ENCODE data around the gene KRTAP4-4.
"Not testable (repeated sequence)": the region's sequence is repeated elsewhere in the genome, so short reads cannot be mapped to it uniquely, and the experiment has no call there.

The KRTAP4-4 gene

DNA sequence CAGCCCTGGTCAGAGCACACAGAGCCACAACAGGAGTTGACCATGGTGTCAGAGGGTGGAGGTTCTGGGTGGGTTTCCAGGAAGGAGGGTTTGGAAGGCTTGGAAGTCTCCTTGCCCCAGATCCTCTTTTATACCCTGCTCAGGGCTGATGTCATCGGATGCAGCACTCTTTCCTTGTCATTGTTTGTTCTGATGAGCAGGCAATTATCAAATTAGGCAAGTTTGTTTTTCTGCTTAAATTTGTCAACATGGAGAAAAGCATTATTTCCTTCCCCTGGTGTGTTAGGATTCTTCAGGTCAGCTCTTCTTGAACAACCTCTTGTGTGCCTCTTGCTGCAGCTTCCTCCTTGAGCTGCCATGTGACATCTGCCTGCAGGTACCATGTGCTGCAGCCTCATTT is at the start of gene KRTAP4-4:
Gene KRTAP4-4 (minus strand): TSS at position 101 of the 400 bp plus-strand sequence. CDS start 57 bp downstream, at position 44.
- DNase-seq (ENCODE audit: insufficient read length, low spot score) (no peak), FAIRE-seq (no peak)
- no peak for TF ChIP-seq POLR2A (IDR thresholded peaks at IDR 0.05; ENCODE audit: low read depth, low read length)

DNA sequence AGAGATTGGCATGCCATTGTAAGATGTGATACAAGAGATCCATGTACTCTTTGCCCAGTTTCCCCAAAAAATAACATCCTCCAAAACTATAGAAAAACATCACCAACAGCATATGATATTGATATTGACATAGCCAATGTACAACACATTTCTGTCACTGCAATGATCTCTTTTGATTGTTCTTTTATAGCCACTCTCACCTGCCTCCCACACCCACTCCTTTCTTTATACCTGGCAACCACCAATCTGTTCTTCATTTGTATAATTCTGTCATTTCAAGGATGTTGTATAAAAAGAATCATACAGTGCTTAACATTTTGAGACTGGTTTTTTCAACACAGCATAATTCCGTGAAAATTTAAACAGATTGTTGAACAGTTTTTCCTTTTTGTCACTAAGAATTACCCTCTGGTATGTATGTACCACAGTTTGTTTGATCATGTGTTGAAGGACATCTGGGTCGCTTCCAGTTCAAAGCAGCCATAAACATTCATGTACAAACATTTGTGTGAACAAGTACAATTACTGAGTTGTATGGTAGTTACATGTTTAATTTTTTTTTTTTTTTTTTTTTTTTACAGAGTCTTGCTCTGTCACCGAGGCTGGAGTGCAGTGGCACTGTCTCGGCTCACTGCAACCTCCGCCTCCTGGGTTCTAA is 39.0 kb upstream of the KRTAP4-4 start:
- DNase-seq (ENCODE audit: insufficient read length, low spot score) (no peak), FAIRE-seq (no peak)
- TF ChIP-seq POLR2A (IDR thresholded peaks at IDR 0.05; ENCODE audit: low read depth, low read length) = no peak

DNA sequence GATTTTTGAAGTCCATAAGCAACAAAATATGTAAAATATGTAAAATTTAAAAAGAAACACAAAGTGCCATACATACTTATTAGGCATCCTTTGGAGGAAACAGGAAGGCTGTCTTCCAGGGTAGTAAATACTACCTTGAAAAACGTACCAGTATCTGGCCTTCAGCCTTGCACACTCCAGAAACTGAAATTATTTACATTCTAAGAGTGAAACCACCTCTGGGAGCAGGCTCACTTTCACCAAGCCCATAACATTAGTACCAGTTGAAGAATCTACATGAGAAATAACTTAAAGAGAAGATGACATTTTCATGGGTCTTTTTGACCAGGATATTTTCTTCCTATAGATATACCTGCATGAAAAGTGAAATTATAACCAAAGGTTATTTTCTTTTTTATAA is 35.5 kb upstream of the KRTAP4-4 start:
- FAIRE-seq = no peak
- TF ChIP-seq POLR2A (IDR thresholded peaks at IDR 0.05; ENCODE audit: low read depth, low read length) = no peak
- DNase-seq (ENCODE audit: insufficient read length, low spot score) = no peak

DNA sequence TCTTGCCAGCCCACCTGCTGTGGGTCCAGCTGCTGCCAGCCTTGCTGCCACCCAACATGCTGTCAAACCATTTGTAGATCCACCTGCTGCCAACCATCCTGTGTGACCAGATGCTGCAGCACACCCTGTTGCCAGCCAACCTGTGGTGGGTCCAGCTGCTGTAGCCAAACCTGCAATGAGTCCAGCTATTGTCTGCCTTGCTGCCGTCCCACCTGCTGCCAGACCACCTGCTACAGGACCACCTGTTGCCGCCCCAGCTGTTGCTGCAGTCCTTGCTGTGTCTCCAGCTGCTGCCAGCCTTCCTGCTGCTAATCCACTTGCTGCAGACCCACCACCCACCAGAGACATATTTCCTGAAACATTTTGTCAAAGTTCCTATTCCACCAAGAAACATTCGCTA is 29.8 kb upstream of the KRTAP4-4 start:
- no peak for TF ChIP-seq POLR2A (IDR thresholded peaks at IDR 0.05; ENCODE audit: low read depth, low read length)
- no peak for DNase-seq (ENCODE audit: insufficient read length, low spot score)
- no peak for FAIRE-seq

DNA sequence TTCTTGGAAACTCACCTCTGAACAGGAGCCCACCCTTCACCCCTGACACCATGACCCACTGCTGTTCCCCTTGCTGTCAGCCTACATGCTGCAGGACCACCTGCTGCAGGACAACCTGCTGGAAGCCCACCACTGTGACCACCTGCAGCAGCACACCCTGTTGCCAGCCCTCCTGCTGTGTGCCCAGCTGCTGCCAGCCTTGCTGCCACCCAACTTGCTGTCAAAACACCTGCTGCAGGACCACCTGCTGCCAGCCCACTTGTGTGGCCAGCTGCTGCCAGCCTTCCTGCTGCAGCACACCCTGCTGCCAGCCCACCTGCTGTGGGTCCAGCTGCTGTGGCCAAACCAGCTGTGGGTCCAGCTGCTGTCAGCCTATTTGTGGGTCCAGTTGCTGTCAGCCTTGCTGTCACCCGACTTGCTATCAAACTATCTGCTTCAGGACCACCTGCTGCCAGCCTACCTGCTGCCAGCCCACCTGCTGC is 29.3 kb upstream of the KRTAP4-4 start, which contains the start of gene KRTAP9-1:
Gene KRTAP9-1 (plus strand): TSS at position 51 of the 482 bp plus-strand sequence. CDS start 0 bp downstream, at position 51.
- not testable (repeated sequence) for FAIRE-seq; DNase-seq (ENCODE audit: insufficient read length, low spot score)

DNA sequence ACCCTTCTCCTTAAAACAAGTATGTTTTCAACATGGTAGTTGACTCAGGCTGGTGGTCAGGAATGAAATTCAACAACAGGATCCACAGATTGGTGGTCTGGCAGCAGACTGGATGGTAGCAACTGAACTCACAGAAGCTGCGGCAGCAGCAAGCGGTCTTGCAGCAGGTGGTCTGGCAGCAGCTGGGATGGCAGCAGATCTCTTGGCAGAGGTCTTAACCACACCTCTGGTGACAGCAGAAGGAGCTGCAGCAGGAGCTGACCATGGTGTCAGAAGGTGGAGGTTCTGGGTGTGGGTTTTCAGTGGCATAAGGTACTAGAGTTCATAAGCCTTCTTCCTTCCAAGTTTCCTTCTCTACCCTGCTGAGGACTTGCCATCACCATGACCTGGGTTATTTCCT is 26.3 kb upstream of the KRTAP4-4 start:
- FAIRE-seq (no peak), DNase-seq (ENCODE audit: insufficient read length, low spot score) (no peak)
- TF ChIP-seq POLR2A (IDR thresholded peaks at IDR 0.05; ENCODE audit: low read depth, low read length) = no peak

DNA sequence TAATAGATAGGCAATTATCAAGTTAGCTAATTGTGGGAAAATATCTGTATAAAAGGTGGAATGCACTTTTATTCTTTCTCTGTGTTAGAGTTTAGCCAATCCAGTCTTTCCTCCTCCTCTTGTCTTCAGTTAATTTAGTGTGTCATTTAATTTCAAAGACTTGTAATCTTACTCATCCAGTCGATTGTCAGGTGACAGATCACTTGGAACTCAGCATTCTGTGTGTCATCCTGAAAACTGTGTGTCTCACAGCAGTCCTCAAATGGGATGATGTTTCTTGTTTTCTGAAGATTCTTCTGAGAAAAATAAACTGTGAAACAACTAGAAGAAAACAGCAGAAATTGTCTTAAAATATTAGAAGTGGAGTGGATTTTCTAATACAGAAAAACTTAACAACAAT is 24.5 kb upstream of the KRTAP4-4 start:
- DNase-seq (ENCODE audit: insufficient read length, low spot score) (no peak), FAIRE-seq (no peak)
- no peak for TF ChIP-seq POLR2A (IDR thresholded peaks at IDR 0.05; ENCODE audit: low read depth, low read length)

DNA sequence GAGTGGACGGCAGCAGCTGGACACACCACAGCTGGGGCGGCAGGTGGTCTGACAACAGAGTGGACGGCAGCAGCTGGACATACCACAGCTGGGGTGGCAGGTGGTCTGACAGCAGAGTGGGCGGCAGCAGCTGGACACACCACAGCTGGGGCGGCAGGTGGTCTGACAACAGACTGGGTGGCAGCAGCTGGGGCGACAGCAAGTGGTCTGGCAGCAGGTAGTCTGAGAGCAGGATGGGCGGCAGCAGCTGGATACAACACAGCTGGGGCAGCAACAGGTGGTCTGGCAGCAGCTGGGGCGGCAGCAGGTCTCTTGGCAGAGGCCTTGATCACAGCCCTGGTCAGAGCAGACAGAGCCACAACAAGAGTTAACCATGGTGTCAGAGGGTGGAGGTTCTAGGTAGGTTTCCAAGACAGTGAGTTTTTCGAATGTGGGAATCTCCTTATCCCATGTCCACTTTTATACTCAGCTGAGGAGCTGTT is 24.0 kb upstream of the KRTAP4-4 start, which contains the start of gene KRTAP4-1:
Gene KRTAP4-1 (minus strand): TSS at position 432 of the 482 bp plus-strand sequence. CDS start 57 bp downstream, at position 375.
- no peak for FAIRE-seq
- no peak for TF ChIP-seq POLR2A (IDR thresholded peaks at IDR 0.05; ENCODE audit: low read depth, low read length)
- no peak for DNase-seq (ENCODE audit: insufficient read length, low spot score)

DNA sequence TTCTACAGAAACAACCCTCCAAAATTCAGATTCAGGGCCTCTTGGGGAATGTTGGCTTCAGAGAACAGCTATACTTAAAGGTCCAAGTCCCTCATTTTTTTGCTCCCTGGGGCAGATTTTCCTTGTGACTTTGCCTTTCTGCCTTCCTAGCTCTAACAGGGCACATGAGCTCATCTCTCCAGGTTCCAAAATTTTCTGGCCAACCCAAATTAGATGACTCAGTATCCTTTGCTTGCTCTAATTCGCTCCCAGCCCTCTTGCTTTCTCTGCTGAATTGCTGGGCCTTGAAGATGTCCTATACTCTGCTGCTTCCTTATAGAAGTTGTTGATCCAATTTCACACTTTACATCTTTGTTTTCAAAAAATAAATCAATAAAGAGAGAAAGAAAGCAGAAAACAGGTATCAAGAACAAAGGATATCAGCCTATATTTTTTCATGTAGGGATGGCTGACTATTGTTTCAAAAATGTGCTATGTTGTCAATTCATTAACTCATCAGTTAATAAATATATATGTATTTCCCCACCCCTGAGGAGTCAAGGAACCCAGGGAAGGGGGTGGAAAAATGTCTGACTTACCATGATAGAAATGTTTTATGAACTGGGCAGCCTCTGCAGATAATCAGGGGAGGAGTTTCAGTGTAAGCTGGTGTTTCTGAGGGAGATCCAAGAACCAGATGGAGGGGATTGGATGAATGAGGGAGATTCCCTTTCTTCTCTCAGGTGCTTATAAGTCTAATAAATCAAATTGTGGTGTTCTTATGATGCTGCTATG is 18.5 kb upstream of the KRTAP4-4 start:
- FAIRE-seq (no peak), DNase-seq (ENCODE audit: insufficient read length, low spot score) (no peak)
- no peak for TF ChIP-seq POLR2A (IDR thresholded peaks at IDR 0.05; ENCODE audit: low read depth, low read length)

DNA sequence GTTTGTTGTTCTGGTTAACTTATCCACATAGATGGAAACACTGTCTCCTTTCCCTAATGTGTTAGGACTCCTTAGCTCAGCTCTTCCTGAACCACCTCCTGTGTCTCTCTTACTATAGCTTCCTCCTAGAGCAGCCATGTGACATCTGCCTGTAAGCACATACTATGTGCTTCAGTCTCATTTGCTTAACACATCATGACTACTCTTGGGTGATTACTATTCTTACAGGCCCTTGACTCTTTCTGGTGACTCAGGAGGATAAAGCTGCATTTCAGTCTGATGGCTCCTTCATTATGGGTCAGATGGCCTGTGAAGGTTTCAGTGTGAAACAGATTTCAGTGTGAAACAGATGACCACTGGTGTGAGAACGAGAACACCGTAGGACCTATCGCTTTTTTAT is 17.8 kb upstream of the KRTAP4-4 start:
- no peak for TF ChIP-seq POLR2A (IDR thresholded peaks at IDR 0.05; ENCODE audit: low read depth, low read length)
- peak; percentile 76 for FAIRE-seq

DNA sequence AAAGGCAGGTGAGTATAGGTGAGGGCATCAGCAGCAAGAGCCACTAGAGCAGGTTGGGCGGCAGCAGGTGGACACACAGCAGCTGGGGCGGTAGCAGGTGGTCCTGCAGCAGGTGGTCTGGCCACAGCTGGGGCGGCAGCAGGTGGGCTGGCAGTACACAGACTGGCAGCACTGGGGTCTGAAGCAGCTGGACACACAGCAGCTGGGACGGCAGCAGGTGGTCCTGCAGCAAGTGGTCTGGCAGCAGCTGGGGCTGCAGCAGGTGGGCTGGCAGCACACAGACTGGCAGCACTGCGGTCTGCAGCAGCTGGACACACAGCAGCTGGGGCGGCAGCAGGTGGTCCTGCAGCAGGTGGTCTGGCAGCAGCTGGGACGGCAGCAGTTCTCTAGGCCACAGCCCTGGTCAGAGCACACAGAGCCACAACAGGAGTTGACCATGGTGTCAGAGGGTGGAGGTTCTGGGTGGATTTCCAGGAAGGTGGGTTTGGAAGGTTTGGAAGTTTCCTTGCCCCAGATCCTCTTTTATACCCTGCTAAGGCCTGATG is 17.3 kb upstream of the KRTAP4-4 start, which contains the start of gene KRTAP4-2:
Gene KRTAP4-2 (minus strand): TSS at position 495 of the 545 bp plus-strand sequence. CDS start 57 bp downstream, at position 438.
- FAIRE-seq = no peak
- TF ChIP-seq POLR2A (IDR thresholded peaks at IDR 0.05; ENCODE audit: low read depth, low read length) = no peak
- no peak for DNase-seq (ENCODE audit: insufficient read length, low spot score)

More for the DNA sequence above, 17.8 kb upstream of the KRTAP4-4 start:
- peak; percentile 20 for DNase-seq (ENCODE audit: insufficient read length, low spot score)

DNA sequence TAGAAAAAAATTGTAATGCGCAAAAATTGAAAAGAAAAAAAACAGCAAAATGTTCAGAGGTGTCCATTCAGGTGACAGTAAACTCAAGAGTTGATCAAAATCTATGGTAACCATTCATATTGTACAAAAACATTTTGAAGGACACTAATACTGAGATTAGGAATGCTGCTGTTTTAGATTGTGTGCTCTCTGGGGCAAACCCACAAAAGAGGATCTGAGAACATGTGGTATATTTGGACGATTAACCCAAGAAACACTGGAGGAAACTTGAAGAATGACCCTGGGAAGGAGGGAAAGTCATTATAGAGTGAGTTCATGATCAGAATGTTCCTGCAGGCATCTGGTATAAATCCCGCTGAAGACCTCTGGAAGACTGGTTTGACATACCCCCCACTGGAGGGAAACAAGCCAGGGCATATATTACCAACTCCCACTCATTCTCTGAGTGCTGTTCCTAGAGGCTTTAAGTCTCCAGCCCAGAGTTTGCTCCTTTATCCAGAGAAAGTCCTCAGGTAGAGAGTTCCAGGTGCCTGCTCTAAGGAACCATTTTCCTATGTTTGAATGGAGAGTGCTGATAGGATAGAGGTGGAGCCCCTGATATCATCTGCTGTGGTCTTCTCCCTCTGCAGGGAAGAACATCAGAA is 16.3 kb upstream of the KRTAP4-4 start:
- FAIRE-seq = no peak
- DNase-seq (ENCODE audit: insufficient read length, low spot score) = no peak
- TF ChIP-seq POLR2A (IDR thresholded peaks at IDR 0.05; ENCODE audit: low read depth, low read length) = no peak

DNA sequence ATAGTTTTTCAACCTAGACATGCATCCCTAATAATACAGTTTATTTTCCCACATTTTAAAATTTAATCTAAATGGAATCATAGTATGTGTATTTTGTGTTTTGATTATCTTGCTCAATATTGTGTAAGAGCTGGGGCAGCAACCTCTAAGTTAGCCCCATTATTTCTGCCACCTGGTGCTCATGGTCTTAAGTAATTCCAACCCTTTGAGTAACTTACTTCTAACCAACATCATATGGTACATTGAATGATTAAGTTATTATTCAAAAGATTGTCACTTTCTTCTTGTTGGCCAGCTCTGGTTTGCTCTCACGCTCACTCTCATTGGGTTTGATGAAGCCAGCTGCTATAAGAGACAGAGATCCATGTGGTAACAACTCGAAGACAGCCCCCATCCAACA is 11.3 kb upstream of the KRTAP4-4 start:
- FAIRE-seq (no peak), DNase-seq (ENCODE audit: insufficient read length, low spot score) (no peak)
- TF ChIP-seq POLR2A (IDR thresholded peaks at IDR 0.05; ENCODE audit: low read depth, low read length) = no peak

DNA sequence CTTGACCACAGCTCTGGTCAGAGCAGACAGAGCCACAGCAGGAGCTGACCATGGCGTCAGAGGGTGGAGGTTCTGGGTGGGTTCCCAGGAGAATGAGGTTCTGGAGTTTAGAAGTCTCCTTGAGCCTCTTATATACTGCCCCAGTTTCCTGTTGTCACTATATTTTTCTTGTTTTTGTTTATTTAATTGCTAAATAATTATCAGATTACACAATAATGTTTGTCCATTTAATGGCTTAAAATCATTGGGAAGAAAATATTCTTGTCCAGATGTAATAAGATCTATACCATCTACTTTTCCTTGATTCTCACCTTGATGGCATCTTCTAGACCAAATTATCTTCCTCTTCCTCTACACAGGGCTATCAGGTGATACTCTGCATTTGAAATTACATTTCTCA is 7.6 kb upstream of the KRTAP4-4 start, which contains the start of gene KRTAP4-3:
Gene KRTAP4-3 (minus strand): TSS at position 101 of the 400 bp plus-strand sequence. CDS start 49 bp downstream, at position 52.
- TF ChIP-seq POLR2A (IDR thresholded peaks at IDR 0.05; ENCODE audit: low read depth, low read length) = no peak

More for the DNA sequence above, 7.6 kb upstream of the KRTAP4-4 start, which contains the start of gene KRTAP4-3:
- FAIRE-seq (peak; percentile 20), DNase-seq (ENCODE audit: insufficient read length, low spot score) (no peak)
